Natural killer cell (primary cell): ENCODE results near the gene TTC28. TPM values are rescaled to one million over a fixed set of nuclear protein-coding genes. Genes with fewer than 3 reads are reported as not detected.

Experiments
- ATAC-seq, 3 donors: fragments of 150-1000 bp in 2 of 3; fragments of 200-7000 bp in 1 of 3; cut with Tn5 transposase; 1 replicate in 1 of 3; 2 replicates in 2 of 3; pipeline ENCODE4 v1.10.0; 2021; ENCODE audit warnings: mild to moderate bottlenecking in 2 of 3, moderate library complexity in 2 of 3
- DNase-seq, 2 donors: peaks; one replicate each; pipeline versions ENCODE4 v3.0.0 to v3.0.0-alpha.2; 2013 to 2021; ENCODE audit warnings: mixed read lengths in 1 of 2
- H3K27ac ChIP-seq: one replicate; pipeline ENCODE4 v1.5.1; 2013; ENCODE audit warnings: mild to moderate bottlenecking, low read length
- H3K27me3 ChIP-seq: one replicate; pipeline ENCODE4 v1.6.1; 2013; ENCODE audit warnings: low read length; ENCODE audit not compliant: control insufficient read depth, insufficient read depth
- H3K36me3 ChIP-seq: one replicate; pipeline ENCODE4 v1.6.1; 2013; ENCODE audit warnings: low read length; ENCODE audit not compliant: control insufficient read depth, insufficient read depth
- H3K4me1 ChIP-seq: one replicate; pipeline ENCODE4 v1.6.1; 2013; ENCODE audit warnings: low read length; ENCODE audit not compliant: control insufficient read depth, insufficient read depth
- H3K4me3 ChIP-seq: one replicate; pipeline ENCODE4 v1.5.1; 2013; ENCODE audit warnings: low read length
- H3K9me3 ChIP-seq: one replicate; pipeline ENCODE4 v1.6.1; 2013; ENCODE audit warnings: low read length; ENCODE audit not compliant: control insufficient read depth, insufficient read depth
- H3K27ac Mint-ChIP-seq, 2 donors: one replicate each; pipeline ENCODE4 v1.8.0; 2022; ENCODE audit warnings: mild to moderate bottlenecking in 2 of 2, mixed read lengths in 2 of 2, moderate library complexity in 1 of 2
- H3K27me3 Mint-ChIP-seq, 2 donors: one replicate each; pipeline ENCODE4 v1.8.0; 2022; ENCODE audit warnings: low read depth in 2 of 2, mixed read lengths in 2 of 2
- H3K36me3 Mint-ChIP-seq: one replicate; pipeline ENCODE4 v1.8.0; 2022; ENCODE audit warnings: mixed read lengths
- H3K4me1 Mint-ChIP-seq, 2 donors: one replicate each; pipeline ENCODE4 v1.8.0; 2022; ENCODE audit warnings: mixed read lengths in 2 of 2
- H3K4me3 Mint-ChIP-seq: one replicate; pipeline ENCODE4 v1.8.0; 2022; ENCODE audit warnings: mild to moderate bottlenecking, moderate library complexity, mixed read lengths
- H3K9me3 Mint-ChIP-seq, 2 donors: one replicate each; pipeline ENCODE4 v1.8.0; 2022; ENCODE audit warnings: mixed read lengths in 2 of 2
- CTCF ChIP-seq: fragments of 200-600 bp; IDR thresholded peaks from one replicate; pipeline ENCODE4 v1.8.0; 2022; ENCODE audit warnings: antibody characterized with exemption
- WGBS: methylation state at CpG from one replicate; pipeline ENCODE4 v1.1.7; 2013; ENCODE audit warnings: missing lambda C conversion rate; ENCODE audit not compliant: insufficient coverage; 5-methylcytosine and 5-hydroxymethylcytosine counted together
- intact Hi-C: fragments of 100-400 bp; cut with micrococcal nuclease; formaldehyde crosslinking; loops from one replicate; pipeline ENCODE4 v1.14.2; 2022
- total RNA-seq, 4 donors: library from RNA; stranded (reverse); fragments of 120-200 nt in 1 of 4; gene quantifications; one replicate each; pipeline versions ENCODE4 v1.2.3 to v1.2.4, GENCODE V29; 2013 to 2022

Gene TTC28
- total RNA-seq, 3 donors from 2014 or later (not counting 1 experiment from before 2014, with no cell fraction given) = 4.1 to 10.0 (median 8.6) TPM

- ATAC-seq = no peak
- H3K9me3 Mint-ChIP-seq = no peaks in the 10 kb centered on the region
- no peaks in the 10 kb centered on the region for H3K36me3 ChIP-seq
- no peak overlapping the region for H3K4me3 ChIP-seq
- no peaks in the 10 kb centered on the region for H3K27me3 Mint-ChIP-seq
- peaks cover 0 to 5% of the 10 kb centered on the region in 2 donors for H3K4me1 Mint-ChIP-seq
- no peak for TF ChIP-seq CTCF
- H3K27me3 ChIP-seq = no peaks in the 10 kb centered on the region
- H3K9me3 ChIP-seq = no peaks in the 10 kb centered on the region
- no peak overlapping the region for H3K27ac ChIP-seq
- WGBS = 97% methylated on average over 12 of the region's 12 CpGs
- intact Hi-C loops = no loop called here
- DNase-seq = peak in 1 of 2 donors; percentile 12
- no peaks in the 10 kb centered on the region for H3K4me1 ChIP-seq
- no peak overlapping the region for H3K27ac Mint-ChIP-seq
- no peaks in the 10 kb centered on the region for H3K36me3 Mint-ChIP-seq
- no peak overlapping the region for H3K4me3 Mint-ChIP-seq
These were observed 686.4 kb downstream of the TTC28 start for GRCh38 chr22:27993201-27993635.

DNA sequence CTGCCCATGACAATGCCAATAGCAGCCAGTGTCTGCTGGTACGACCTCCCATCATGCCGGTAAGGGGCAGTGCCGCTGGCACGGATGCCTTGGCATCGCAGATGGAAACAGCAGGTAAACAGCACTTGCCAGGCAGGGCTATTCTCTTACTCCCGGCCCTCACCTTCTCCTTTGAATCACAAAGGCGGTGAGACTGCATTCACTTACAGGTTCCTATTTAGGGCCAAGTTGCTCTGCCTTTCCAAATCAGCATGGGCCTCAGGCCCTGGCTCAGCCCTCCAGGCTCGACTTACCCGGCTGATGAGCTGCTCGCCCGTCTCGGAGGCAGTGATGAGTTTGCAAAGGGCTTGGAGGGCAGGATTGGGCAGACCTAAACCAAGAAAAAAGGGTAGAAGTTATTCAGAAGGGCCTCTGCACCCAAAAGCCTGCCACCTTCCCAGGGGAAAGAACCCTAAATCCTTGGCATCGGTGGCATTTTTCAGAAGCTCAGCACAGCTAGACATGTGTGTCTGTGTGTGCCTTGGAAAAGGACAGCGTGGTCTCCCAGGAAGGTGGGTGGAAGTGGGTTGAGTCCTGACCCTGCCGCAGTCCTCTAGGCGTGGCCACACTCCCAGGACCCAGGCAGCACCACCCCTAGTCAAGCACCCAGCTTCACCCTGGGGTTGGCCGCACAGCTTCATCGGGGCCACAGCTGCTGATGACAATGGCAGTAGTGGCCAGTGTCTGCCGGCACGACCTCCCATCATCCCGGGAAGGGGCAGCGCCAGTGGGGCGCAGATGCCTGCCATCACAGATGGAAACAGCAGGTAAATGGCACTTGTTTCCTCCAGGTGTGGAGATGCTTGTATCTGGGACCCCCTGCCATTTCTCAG lies 687.1 kb downstream of the TTC28 start:
- Mint-ChIP-seq H3K27ac (no peak overlapping the region), H3K4me3 (no peak overlapping the region), H3K9me3 (no peaks in the 10 kb centered on the region), H3K4me1 (peaks cover 0 to 5% of the 10 kb centered on the region in 2 donors), H3K36me3 (no peaks in the 10 kb centered on the region), H3K27me3 (no peaks in the 10 kb centered on the region)
- Histone ChIP-seq H3K9me3 (no peaks in the 10 kb centered on the region), H3K36me3 (no peaks in the 10 kb centered on the region), H3K27ac (no peak overlapping the region), H3K27me3 (no peaks in the 10 kb centered on the region), H3K4me3 (no peak overlapping the region), H3K4me1 (peaks cover 5% of the 10 kb centered on the region)
- no peak for TF ChIP-seq CTCF
- DNase-seq (peak in 1 of 2 donors; percentile 7), ATAC-seq (no peak)
- intact Hi-C loops = no loop called here
- 93% methylated on average over 23 of the region's 23 CpGs for WGBS

- no peak overlapping the region for H3K4me3 ChIP-seq
- Mint-ChIP-seq H3K9me3 (no peaks in the 10 kb centered on the region), H3K27ac (no peak overlapping the region), H3K4me3 (no peak overlapping the region), H3K27me3 (no peaks in the 10 kb centered on the region), H3K4me1 (peaks cover 0 to 5% of the 10 kb centered on the region in 2 donors), H3K36me3 (no peaks in the 10 kb centered on the region)
- H3K27me3 ChIP-seq = no peaks in the 10 kb centered on the region
- TF ChIP-seq CTCF = no peak
- DNase-seq (no peak), ATAC-seq (no peak)
- intact Hi-C loops = no loop called here
- WGBS = 79% methylated on average over 7 of the region's 7 CpGs
- H3K36me3 ChIP-seq = no peaks in the 10 kb centered on the region
- H3K27ac ChIP-seq = no peak overlapping the region
- no peaks in the 10 kb centered on the region for H3K9me3 ChIP-seq
- H3K4me1 ChIP-seq = peaks cover 6% of the 10 kb centered on the region
These were observed 687.9 kb downstream of the TTC28 start for GRCh38 chr22:27991586-27992293.
